Hepatocyte (in vitro differentiated cells): Measurements from ENCODE around the gene KCTD13. TPM values are rescaled to one million over a fixed set of nuclear protein-coding genes. Genes with fewer than 3 reads are reported as not detected.

Source experiments
- DNase-seq: peaks from one replicate; pipeline ENCODE4 v3.0.0-alpha.2; 2016; ENCODE audit warnings: low spot score
- H2AFZ ChIP-seq: fragments of 200-600 bp; sonication (generic); 2 replicates; pipeline ENCODE4 v1.6.0; 2016; ENCODE audit warnings: antibody characterized with exemption, mild to moderate bottlenecking
- H3K27ac ChIP-seq: fragments of 200-600 bp; sonication (generic); 2 replicates; pipeline ENCODE4 v1.5.1; 2016; ENCODE audit warnings: mild to moderate bottlenecking
- H3K27me3 ChIP-seq: fragments of 200-600 bp; sonication (generic); 2 replicates; pipeline ENCODE4 v1.6.1; 2016
- H3K36me3 ChIP-seq: fragments of 200-600 bp; sonication (generic); replicated peaks from 2 replicates; pipeline ENCODE4 v1.5.1; 2016; ENCODE audit warnings: low read depth; ENCODE audit not compliant: insufficient read depth
- H3K4me1 ChIP-seq: fragments of 200-600 bp; sonication (generic); 2 replicates; pipeline ENCODE4 v1.5.1; 2016; ENCODE audit warnings: mild to moderate bottlenecking, moderate library complexity; ENCODE audit not compliant: insufficient read depth
- H3K4me2 ChIP-seq: fragments of 200-600 bp; sonication (generic); 2 replicates; pipeline ENCODE4 v1.6.0; 2016
- H3K4me3 ChIP-seq: fragments of 200-600 bp; sonication (generic); 2 replicates; pipeline ENCODE4 v1.5.1; 2016; ENCODE audit warnings: mild to moderate bottlenecking
- H3K79me2 ChIP-seq: fragments of 200-600 bp; sonication (generic); 2 replicates; pipeline ENCODE4 v1.6.0; 2017; ENCODE audit warnings: mild to moderate bottlenecking
- H3K9me2 ChIP-seq: fragments of 200-600 bp; sonication (generic); replicated peaks from 2 replicates; pipeline ENCODE4 v1.6.0; 2017; ENCODE audit warnings: mild to moderate bottlenecking; ENCODE audit not compliant: insufficient read depth
- H3K9me3 ChIP-seq: fragments of 200-600 bp; sonication (generic); 2 replicates; pipeline ENCODE4 v1.5.1; 2016; ENCODE audit warnings: low read depth, mild to moderate bottlenecking
- H4K20me1 ChIP-seq: fragments of 200-600 bp; sonication (generic); 2 replicates; pipeline ENCODE4 v1.6.0; 2016; ENCODE audit warnings: mild to moderate bottlenecking; ENCODE audit not compliant: insufficient read depth, poor library complexity, severe bottlenecking
- CTCF ChIP-seq: fragments of 200-600 bp; sonication (generic); IDR thresholded peaks from 2 replicates; pipeline ENCODE4 v1.5.1; 2016; ENCODE audit warnings: antibody characterized with exemption, mild to moderate bottlenecking; ENCODE audit not compliant: poor library complexity
- EZH2 ChIP-seq: fragments of 200-600 bp; sonication (generic); IDR thresholded peaks from 2 replicates; pipeline ENCODE4 v1.6.1; 2016; ENCODE audit warnings: antibody characterized with exemption, mild to moderate bottlenecking, borderline replicate concordance
- EZH2phosphoT487 ChIP-seq: fragments of 200-600 bp; sonication (generic); IDR thresholded peaks from one replicate; pipeline ENCODE4 v1.6.1; 2018; ENCODE audit warnings: antibody characterized with exemption, mild to moderate bottlenecking, low read depth, moderate library complexity; ENCODE audit not compliant: unreplicated experiment, severe bottlenecking
- WGBS: methylation state at CpG from one replicate; pipeline ENCODE4 v1.1.6; 2016; ENCODE audit warnings: low lambda C conversion rate; ENCODE audit errors: missing lambda C conversion rate; 5-methylcytosine and 5-hydroxymethylcytosine counted together
- polyA plus RNA-seq: library from polyadenylated mRNA; unstranded; fragments of >200 nt; fragmentation: Nextera tagmentation; extraction: Ambion mirVana; gene quantifications from 2 replicates; pipeline ENCODE4 v1.2.1, GENCODE V29; 2016
- total RNA-seq: library from RNA; depleted of rRNA; stranded (reverse); fragments of >200 nt; gene quantifications from 2 replicates; pipeline ENCODE4 v1.2.3, GENCODE V29; 2014

Gene KCTD13
- total and polyA plus RNA-seq, 2 experiments from 2014 or later: 14.3 to 18.8 TPM

- H3K36me3 ChIP-seq: no peaks in the 10 kb centered on the region
- no peaks in the 10 kb centered on the region for H3K27me3 ChIP-seq
- no peak for DNase-seq
- WGBS: 96% methylated on average over 1 of the region's 1 CpG
- TF ChIP-seq CTCF: no peak
- no peak for TF ChIP-seq EZH2phosphoT487
- no peak for TF ChIP-seq EZH2
- no peaks in the 10 kb centered on the region for H4K20me1 ChIP-seq
- no peak overlapping the region for H3K27ac ChIP-seq
- no peaks in the 10 kb centered on the region for H3K9me3 ChIP-seq
- no peaks in the 10 kb centered on the region for H3K9me2 ChIP-seq
- no peak overlapping the region for H2AFZ ChIP-seq
- H3K4me3 ChIP-seq: no peak overlapping the region
- H3K4me2 ChIP-seq: no peak overlapping the region
- no peaks in the 10 kb centered on the region for H3K4me1 ChIP-seq
- H3K79me2 ChIP-seq: peaks cover 2% of the 10 kb centered on the region
Observed at GRCh38 chr16:29916979-29917378, 9.0 kb downstream of the KCTD13 start.

GRCh38 chr16:29915590-29916247 lies 10.3 kb downstream of the KCTD13 start:
- TF ChIP-seq EZH2phosphoT487: no peak
- no peak for TF ChIP-seq CTCF
- no peak for TF ChIP-seq EZH2
- H3K79me2 ChIP-seq: no peaks in the 10 kb centered on the region
- H3K9me2 ChIP-seq: no peaks in the 10 kb centered on the region
- no peaks in the 10 kb centered on the region for H4K20me1 ChIP-seq
- no peak overlapping the region for H3K27ac ChIP-seq
- 93% methylated on average over 6 of the region's 6 CpGs for WGBS
- no peak overlapping the region for H3K4me3 ChIP-seq
- no peak overlapping the region for H3K4me2 ChIP-seq
- no peak overlapping the region for H2AFZ ChIP-seq
- no peaks in the 10 kb centered on the region for H3K27me3 ChIP-seq
- no peaks in the 10 kb centered on the region for H3K36me3 ChIP-seq
- no peaks in the 10 kb centered on the region for H3K9me3 ChIP-seq
- DNase-seq: no peak
- H3K4me1 ChIP-seq: no peaks in the 10 kb centered on the region

GRCh38 chr16:29913514-29913913 lies 12.5 kb downstream of the KCTD13 start:
- Histone ChIP-seq H2AFZ (no peak overlapping the region), H3K27ac (no peak overlapping the region), H3K27me3 (no peaks in the 10 kb centered on the region), H3K4me1 (no peaks in the 10 kb centered on the region), H3K4me2 (no peak overlapping the region), H3K36me3 (no peaks in the 10 kb centered on the region), H4K20me1 (no peaks in the 10 kb centered on the region), H3K79me2 (no peaks in the 10 kb centered on the region), H3K9me3 (no peaks in the 10 kb centered on the region), H3K9me2 (no peaks in the 10 kb centered on the region), H3K4me3 (no peak overlapping the region)
- DNase-seq: no peak
- WGBS: 96% methylated on average over 8 of the region's 8 CpGs
- TF ChIP-seq EZH2 (no peak), CTCF (no peak)

- no peak overlapping the region for H3K4me2 ChIP-seq
- no peaks in the 10 kb centered on the region for H3K79me2 ChIP-seq
- no peaks in the 10 kb centered on the region for H3K4me1 ChIP-seq
- no peaks in the 10 kb centered on the region for H3K9me2 ChIP-seq
- no peaks in the 10 kb centered on the region for H3K27me3 ChIP-seq
- H2AFZ ChIP-seq: no peak overlapping the region
- H3K36me3 ChIP-seq: no peaks in the 10 kb centered on the region
- DNase-seq: no peak
- H3K4me3 ChIP-seq: no peak overlapping the region
- no peaks in the 10 kb centered on the region for H3K9me3 ChIP-seq
- WGBS: 89% methylated on average over 11 of the region's 11 CpGs
- no peaks in the 10 kb centered on the region for H4K20me1 ChIP-seq
- no peak for TF ChIP-seq CTCF
- TF ChIP-seq EZH2: no peak
- no peak for TF ChIP-seq EZH2phosphoT487
- no peak overlapping the region for H3K27ac ChIP-seq
Observed at GRCh38 chr16:29912087-29912486, 13.9 kb downstream of the KCTD13 start.
